Smooth muscle cell (in vitro differentiated cells): ENCODE measurements around the gene SPC24. TPM values are rescaled to one million over a fixed set of nuclear protein-coding genes. Genes with fewer than 3 reads are reported as not detected.

Source experiments
- DNase-seq: peaks from one replicate; lab custom pipeline; 2025; ENCODE audit not compliant: unreplicated experiment; lab: John Stamatoyannopoulos, UW
- H2AFZ ChIP-seq: fragments of 200-600 bp; sonication (generic); 2 replicates; pipeline ENCODE4 v1.6.0; 2016; ENCODE audit warnings: antibody characterized with exemption, low read depth, mild to moderate bottlenecking
- H3F3A ChIP-seq: fragments of 200-600 bp; sonication (generic); 2 replicates; pipeline ENCODE4 v1.6.0; 2017; ENCODE audit warnings: antibody characterized with exemption, low read depth
- H3K27ac ChIP-seq: fragments of 200-600 bp; sonication (generic); 2 replicates; pipeline ENCODE4 v1.5.1; 2016; ENCODE audit warnings: low read depth, mild to moderate bottlenecking
- H3K27me3 ChIP-seq: fragments of 200-600 bp; sonication (generic); 2 replicates; pipeline ENCODE4 v1.6.1; 2016; ENCODE audit warnings: low read depth, mild to moderate bottlenecking
- H3K36me3 ChIP-seq: fragments of 200-600 bp; sonication (generic); 2 replicates; pipeline ENCODE4 v1.5.1; 2016; ENCODE audit warnings: low read depth
- H3K4me1 ChIP-seq: fragments of 200-600 bp; sonication (generic); 2 replicates; pipeline ENCODE4 v1.5.1; 2016; ENCODE audit warnings: low read depth
- H3K4me2 ChIP-seq: fragments of 200-600 bp; sonication (generic); 2 replicates; pipeline ENCODE4 v1.6.0; 2016; ENCODE audit warnings: mild to moderate bottlenecking
- H3K4me3 ChIP-seq: fragments of 200-600 bp; sonication (generic); 2 replicates; pipeline ENCODE4 v1.5.1; 2016; ENCODE audit warnings: mild to moderate bottlenecking
- H3K79me2 ChIP-seq: fragments of 200-600 bp; sonication (generic); 2 replicates; pipeline ENCODE4 v1.6.0; 2016; ENCODE audit warnings: low read depth, mild to moderate bottlenecking
- H3K9ac ChIP-seq: fragments of 200-600 bp; sonication (generic); 2 replicates; pipeline ENCODE4 v1.6.0; 2016; ENCODE audit warnings: low read depth
- H3K9me3 ChIP-seq: fragments of 200-600 bp; sonication (generic); replicated peaks from 2 replicates; pipeline ENCODE4 v1.5.1; 2016; ENCODE audit warnings: low read depth
- H4K20me1 ChIP-seq: fragments of 200-600 bp; sonication (generic); 2 replicates; pipeline ENCODE4 v1.6.0; 2016; ENCODE audit warnings: low read depth
- WGBS: methylation state at CpG from one replicate; pipeline ENCODE4 v1.1.7; 2016; ENCODE audit warnings: low lambda C conversion rate; 5-methylcytosine and 5-hydroxymethylcytosine counted together
- polyA plus RNA-seq: library from polyadenylated mRNA; unstranded; fragments of >200 nt; fragmentation: Nextera tagmentation; extraction: Ambion mirVana; gene quantifications from 2 replicates; pipeline ENCODE4 v1.2.1, GENCODE V29; 2016
- total RNA-seq: library from RNA; depleted of rRNA; stranded (reverse); fragments of >200 nt; gene quantifications from 2 replicates; pipeline ENCODE4 v1.2.3, GENCODE V29; 2014
- TF ChIP-seq, protein P1 (sequence below): fragments of 200-600 bp; sonication (generic); IDR thresholded peaks from 2 replicates; pipeline ENCODE4 v1.5.1; 2017; ENCODE audit warnings: borderline replicate concordance, mild to moderate bottlenecking, antibody characterized with exemption; ENCODE audit not compliant: insufficient read depth, poor library complexity, severe bottlenecking

SPC24 gene
- total and polyA plus RNA-seq, 2 experiments from 2014 or later, result 7.6 to 9.7 TPM

DNA sequence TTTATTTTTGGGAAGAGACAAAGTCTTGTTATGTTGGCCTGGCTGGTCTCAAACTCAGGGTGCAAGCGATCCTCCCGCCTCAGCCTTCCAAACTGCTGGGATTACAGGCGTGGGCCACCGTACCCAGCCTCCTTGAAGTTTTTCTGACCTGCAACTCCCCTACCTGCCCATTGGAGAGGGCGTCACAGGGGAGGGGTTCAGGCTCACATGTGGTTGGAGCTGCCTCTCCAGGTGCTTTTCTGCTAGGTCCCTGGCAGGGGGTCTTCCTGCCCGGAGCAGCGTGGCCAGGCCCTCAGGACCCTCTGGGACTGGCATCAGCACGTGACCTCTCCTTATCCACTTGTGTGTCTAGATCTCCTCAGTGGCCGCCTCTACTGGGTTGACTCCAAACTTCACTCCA lies 39.1 kb downstream of the SPC24 start:
- no peak for DNase-seq
- peaks cover 98% of the 10 kb centered on the region for H4K20me1 ChIP-seq
- H3K36me3 ChIP-seq, result peaks cover 31% of the 10 kb centered on the region

DNA sequence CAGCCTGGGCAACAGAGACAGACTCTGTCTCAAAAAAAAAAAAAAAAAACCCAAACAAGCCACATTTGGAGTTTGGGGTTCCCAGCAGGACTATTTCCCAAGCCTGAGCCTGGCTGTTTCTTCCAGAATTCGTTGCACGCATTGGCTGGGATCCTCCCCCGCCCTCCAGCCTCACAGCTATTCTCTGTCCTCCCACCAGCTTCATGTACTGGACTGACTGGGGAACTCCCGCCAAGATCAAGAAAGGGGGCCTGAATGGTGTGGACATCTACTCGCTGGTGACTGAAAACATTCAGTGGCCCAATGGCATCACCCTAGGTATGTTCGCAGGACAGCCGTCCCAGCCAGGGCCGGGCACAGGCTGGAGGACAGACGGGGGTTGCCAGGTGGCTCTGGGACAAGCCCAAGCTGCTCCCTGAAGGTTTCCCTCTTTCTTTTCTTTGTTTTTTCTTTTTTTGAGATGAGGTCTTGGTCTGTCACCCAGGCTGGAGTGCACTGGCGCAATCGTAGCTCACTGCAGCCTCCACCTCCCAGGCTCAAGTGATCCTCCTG lies 39.6 kb downstream of the SPC24 start:
- Histone ChIP-seq H3K4me2 (no peak overlapping the region), H3K79me2 (peaks cover 16% of the 10 kb centered on the region), H3K27ac (no peak overlapping the region), H3K9ac (no peak overlapping the region), H3K9me3 (no peaks in the 10 kb centered on the region), H4K20me1 (peaks cover 98% of the 10 kb centered on the region), H3K4me3 (no peak overlapping the region), H3K36me3 (peaks cover 33% of the 10 kb centered on the region), H2AFZ (no peak overlapping the region), H3F3A (peaks cover 32% of the 10 kb centered on the region), H3K4me1 (no peaks in the 10 kb centered on the region), H3K27me3 (no peaks in the 10 kb centered on the region)
- DNase-seq, result no peak
- WGBS, result 96% methylated on average over 11 of the region's 11 CpGs
- TF ChIP-seq, protein P1, sequence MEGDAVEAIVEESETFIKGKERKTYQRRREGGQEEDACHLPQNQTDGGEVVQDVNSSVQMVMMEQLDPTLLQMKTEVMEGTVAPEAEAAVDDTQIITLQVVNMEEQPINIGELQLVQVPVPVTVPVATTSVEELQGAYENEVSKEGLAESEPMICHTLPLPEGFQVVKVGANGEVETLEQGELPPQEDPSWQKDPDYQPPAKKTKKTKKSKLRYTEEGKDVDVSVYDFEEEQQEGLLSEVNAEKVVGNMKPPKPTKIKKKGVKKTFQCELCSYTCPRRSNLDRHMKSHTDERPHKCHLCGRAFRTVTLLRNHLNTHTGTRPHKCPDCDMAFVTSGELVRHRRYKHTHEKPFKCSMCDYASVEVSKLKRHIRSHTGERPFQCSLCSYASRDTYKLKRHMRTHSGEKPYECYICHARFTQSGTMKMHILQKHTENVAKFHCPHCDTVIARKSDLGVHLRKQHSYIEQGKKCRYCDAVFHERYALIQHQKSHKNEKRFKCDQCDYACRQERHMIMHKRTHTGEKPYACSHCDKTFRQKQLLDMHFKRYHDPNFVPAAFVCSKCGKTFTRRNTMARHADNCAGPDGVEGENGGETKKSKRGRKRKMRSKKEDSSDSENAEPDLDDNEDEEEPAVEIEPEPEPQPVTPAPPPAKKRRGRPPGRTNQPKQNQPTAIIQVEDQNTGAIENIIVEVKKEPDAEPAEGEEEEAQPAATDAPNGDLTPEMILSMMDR, result no peak

More for the DNA sequence above, 39.1 kb downstream of the SPC24 start:
- Histone ChIP-seq H3K4me3 (no peak overlapping the region), H3K9me3 (no peaks in the 10 kb centered on the region), H3K4me1 (no peaks in the 10 kb centered on the region), H3K27me3 (no peaks in the 10 kb centered on the region), H3F3A (peaks cover 29% of the 10 kb centered on the region), H3K4me2 (no peak overlapping the region), H3K79me2 (peaks cover 13% of the 10 kb centered on the region), H3K9ac (no peak overlapping the region), H2AFZ (no peak overlapping the region), H3K27ac (no peak overlapping the region)
- WGBS, result 94% methylated on average over 9 of the region's 9 CpGs
- TF ChIP-seq, protein P1, result no peak

DNA sequence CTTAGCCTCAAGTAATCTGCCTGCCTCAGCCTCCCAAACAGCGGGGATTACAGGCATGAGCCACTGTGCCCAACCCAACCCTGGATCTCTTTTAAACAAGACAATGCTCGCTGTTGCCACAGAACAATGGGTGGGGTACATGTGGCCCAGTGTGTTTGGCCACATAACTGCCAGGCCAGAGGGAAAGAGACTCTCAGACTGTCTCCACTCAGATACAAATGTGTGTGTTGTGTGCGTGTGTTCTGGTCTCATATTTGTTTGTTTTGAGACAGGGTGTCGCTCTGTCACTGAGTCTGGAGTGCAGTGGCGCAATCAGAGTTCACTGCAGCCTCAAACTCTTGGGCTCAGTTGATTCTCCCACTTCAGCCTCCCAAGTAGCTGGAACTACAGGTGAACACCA lies 40.5 kb downstream of the SPC24 start:
- no peak overlapping the region for H3K27ac ChIP-seq
- H3K9me3 ChIP-seq, result no peaks in the 10 kb centered on the region
- peaks cover 98% of the 10 kb centered on the region for H4K20me1 ChIP-seq
- H3K79me2 ChIP-seq, result peaks cover 16% of the 10 kb centered on the region
- no peak overlapping the region for H3K4me3 ChIP-seq
- H3K9ac ChIP-seq, result no peak overlapping the region
- no peak overlapping the region for H3K4me2 ChIP-seq
- TF ChIP-seq, protein P1, result no peak
- no peaks in the 10 kb centered on the region for H3K4me1 ChIP-seq
- peaks cover 32% of the 10 kb centered on the region for H3K36me3 ChIP-seq
- 92% methylated on average over 5 of the region's 5 CpGs for WGBS
- H3F3A ChIP-seq, result peaks cover 30% of the 10 kb centered on the region
- DNase-seq, result no peak
- H2AFZ ChIP-seq, result no peak overlapping the region
- no peaks in the 10 kb centered on the region for H3K27me3 ChIP-seq

DNA sequence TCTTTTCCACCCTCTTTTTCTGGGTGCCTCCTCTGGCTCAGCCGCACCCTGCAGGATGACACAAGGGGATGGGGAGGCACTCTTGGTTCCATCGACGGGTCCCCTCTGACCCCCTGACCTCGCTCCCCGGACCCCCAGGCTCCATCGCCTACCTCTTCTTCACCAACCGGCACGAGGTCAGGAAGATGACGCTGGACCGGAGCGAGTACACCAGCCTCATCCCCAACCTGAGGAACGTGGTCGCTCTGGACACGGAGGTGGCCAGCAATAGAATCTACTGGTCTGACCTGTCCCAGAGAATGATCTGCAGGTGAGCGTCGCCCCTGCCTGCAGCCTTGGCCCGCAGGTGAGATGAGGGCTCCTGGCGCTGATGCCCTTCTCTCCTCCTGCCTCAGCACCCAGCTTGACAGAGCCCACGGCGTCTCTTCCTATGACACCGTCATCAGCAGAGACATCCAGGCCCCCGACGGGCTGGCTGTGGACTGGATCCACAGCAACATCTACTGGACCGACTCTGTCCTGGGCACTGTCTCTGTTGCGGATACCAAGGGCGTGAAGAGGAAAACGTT lies 42.4 kb downstream of the SPC24 start:
- peaks cover 28% of the 10 kb centered on the region for H3K36me3 ChIP-seq
- 95% methylated on average over 27 of the region's 27 CpGs for WGBS
- peaks cover 25% of the 10 kb centered on the region for H3K79me2 ChIP-seq
- H3K4me1 ChIP-seq, result no peaks in the 10 kb centered on the region
- peaks cover 100% of the 10 kb centered on the region for H4K20me1 ChIP-seq
- DNase-seq, result no peak
- no peak overlapping the region for H3K27ac ChIP-seq
- TF ChIP-seq, protein P1, result no peak
- no peaks in the 10 kb centered on the region for H3K27me3 ChIP-seq
- no peaks in the 10 kb centered on the region for H3K9me3 ChIP-seq
- no peak overlapping the region for H3K4me2 ChIP-seq
- no peak overlapping the region for H3K9ac ChIP-seq
- H3K4me3 ChIP-seq, result no peak overlapping the region
- no peak overlapping the region for H2AFZ ChIP-seq
- H3F3A ChIP-seq, result peaks cover 38% of the 10 kb centered on the region
